BLaER1 (cell line): Measurements from ENCODE around the gene ISCU.

Source experiments
- H3K27ac ChIP-seq: shearing (Covaris generic); formaldehyde crosslinking; 2 replicates; pipeline ENCODE4 v1.8.1; 2022
- H3K27me3 ChIP-seq: shearing (Covaris generic); formaldehyde crosslinking; 2 replicates; pipeline ENCODE4 v1.8.1; 2022
- H3K36me3 ChIP-seq: shearing (Covaris generic); formaldehyde crosslinking; 2 replicates; pipeline ENCODE4 v1.8.1; 2022
- H3K4me1 ChIP-seq: shearing (Covaris generic); formaldehyde crosslinking; 2 replicates; pipeline ENCODE4 v1.8.1; 2022
- H3K4me2 ChIP-seq: shearing (Covaris generic); formaldehyde crosslinking; 2 replicates; pipeline ENCODE4 v1.8.1; 2022
- H3K4me3 ChIP-seq: shearing (Covaris generic); formaldehyde crosslinking; 2 replicates; pipeline ENCODE4 v1.8.1; 2022
- H3K9ac ChIP-seq: shearing (Covaris generic); formaldehyde crosslinking; 2 replicates; pipeline ENCODE4 v1.8.1; 2022
- H3K9me3 ChIP-seq: shearing (Covaris generic); formaldehyde crosslinking; 2 replicates; pipeline ENCODE4 v1.8.1; 2022
- H4K20me1 ChIP-seq: shearing (Covaris generic); formaldehyde crosslinking; 2 replicates; pipeline ENCODE4 v1.8.1; 2022
- Cebpa-rat ChIP-seq: shearing (Covaris generic); IDR thresholded peaks from 2 replicates; pipeline ENCODE4 v1.8.1; 2022

ISCU gene

GRCh38 chr12:108576660-108577234, 14.4 kb downstream of the ISCU start:
- H3K4me3 ChIP-seq: no peak overlapping the region
- H3K4me1 ChIP-seq: peaks cover 72% of the 10 kb centered on the region
- H3K9ac ChIP-seq: no peak overlapping the region
- no peaks in the 10 kb centered on the region for H3K27me3 ChIP-seq
- H3K9me3 ChIP-seq: no peaks in the 10 kb centered on the region
- H3K27ac ChIP-seq: no peak overlapping the region
- peak overlapping the region; percentile 71 for H3K4me2 ChIP-seq
- no peak for TF ChIP-seq Cebpa-rat
- H4K20me1 ChIP-seq: no peaks in the 10 kb centered on the region
- no peaks in the 10 kb centered on the region for H3K36me3 ChIP-seq

- H3K9me3 ChIP-seq: no peaks in the 10 kb centered on the region
- no peaks in the 10 kb centered on the region for H3K36me3 ChIP-seq
- H4K20me1 ChIP-seq: no peaks in the 10 kb centered on the region
- no peak for TF ChIP-seq Cebpa-rat
- H3K4me1 ChIP-seq: peaks cover 75% of the 10 kb centered on the region
- no peak overlapping the region for H3K9ac ChIP-seq
- peak overlapping the region; percentile 71 for H3K4me2 ChIP-seq
- no peak overlapping the region for H3K4me3 ChIP-seq
- H3K27me3 ChIP-seq: no peaks in the 10 kb centered on the region
- no peak overlapping the region for H3K27ac ChIP-seq
Observed at GRCh38 chr12:108577458-108577857, 15.1 kb downstream of the ISCU start.

GRCh38 chr12:108578264-108578663, 15.9 kb downstream of the ISCU start:
- peaks cover 76% of the 10 kb centered on the region for H3K4me1 ChIP-seq
- H3K9ac ChIP-seq: no peak overlapping the region
- H3K36me3 ChIP-seq: no peaks in the 10 kb centered on the region
- no peaks in the 10 kb centered on the region for H4K20me1 ChIP-seq
- H3K9me3 ChIP-seq: no peaks in the 10 kb centered on the region
- H3K27me3 ChIP-seq: no peaks in the 10 kb centered on the region
- H3K27ac ChIP-seq: no peak overlapping the region
- no peak for TF ChIP-seq Cebpa-rat
- H3K4me3 ChIP-seq: no peak overlapping the region
- no peak overlapping the region for H3K4me2 ChIP-seq

- no peak for TF ChIP-seq Cebpa-rat
- Histone ChIP-seq H3K27me3 (no peaks in the 10 kb centered on the region), H4K20me1 (no peaks in the 10 kb centered on the region), H3K9me3 (no peaks in the 10 kb centered on the region), H3K4me2 (peak overlapping the region; percentile 57), H3K4me3 (no peak overlapping the region), H3K9ac (no peak overlapping the region), H3K4me1 (peaks cover 76% of the 10 kb centered on the region), H3K36me3 (no peaks in the 10 kb centered on the region), H3K27ac (0 out of 2 replicates have a peak overlapping the region, but pooled peaks have one; percentile 26)
Observed at GRCh38 chr12:108578813-108579212, 16.4 kb downstream of the ISCU start.

- H3K27me3 ChIP-seq: no peaks in the 10 kb centered on the region
Observed at GRCh38 chr12:108580531-108580930, 18.1 kb downstream of the ISCU start.

GRCh38 chr12:108581311-108582227, 19.2 kb downstream of the ISCU start:
- Histone ChIP-seq H3K4me1 (peaks cover 55% of the 10 kb centered on the region), H3K9ac (no peak overlapping the region), H3K9me3 (no peaks in the 10 kb centered on the region), H4K20me1 (no peaks in the 10 kb centered on the region), H3K36me3 (no peaks in the 10 kb centered on the region), H3K4me3 (no peak overlapping the region), H3K27me3 (no peaks in the 10 kb centered on the region), H3K27ac (no peak overlapping the region), H3K4me2 (no peak overlapping the region)
- TF ChIP-seq Cebpa-rat: no peak

More at GRCh38 chr12:108580531-108580930, 18.1 kb downstream of the ISCU start:
- no peak overlapping the region for H3K4me3 ChIP-seq
- H3K36me3 ChIP-seq: no peaks in the 10 kb centered on the region
- no peak overlapping the region for H3K27ac ChIP-seq
- H3K9me3 ChIP-seq: no peaks in the 10 kb centered on the region
- 0 out of 2 replicates have a peak overlapping the region, but pooled peaks have one; percentile 57 for H3K4me2 ChIP-seq
- TF ChIP-seq Cebpa-rat: no peak
- H3K9ac ChIP-seq: no peak overlapping the region
- peaks cover 66% of the 10 kb centered on the region for H3K4me1 ChIP-seq
- H4K20me1 ChIP-seq: no peaks in the 10 kb centered on the region

GRCh38 chr12:108582509-108582908, 20.1 kb downstream of the ISCU start:
- H3K27me3 ChIP-seq: no peaks in the 10 kb centered on the region
- H3K9me3 ChIP-seq: no peaks in the 10 kb centered on the region
- H3K36me3 ChIP-seq: no peaks in the 10 kb centered on the region
- H3K4me3 ChIP-seq: no peak overlapping the region
- no peak for TF ChIP-seq Cebpa-rat
- H3K27ac ChIP-seq: no peak overlapping the region
- H3K4me2 ChIP-seq: peak overlapping the region; percentile 68
- H4K20me1 ChIP-seq: no peaks in the 10 kb centered on the region
- H3K4me1 ChIP-seq: peaks cover 46% of the 10 kb centered on the region
- H3K9ac ChIP-seq: no peak overlapping the region

GRCh38 chr12:108582978-108583770, 20.8 kb downstream of the ISCU start:
- H3K27ac ChIP-seq: no peak overlapping the region
- H3K9ac ChIP-seq: no peak overlapping the region
- H3K4me3 ChIP-seq: no peak overlapping the region
- TF ChIP-seq Cebpa-rat: no peak
- H3K36me3 ChIP-seq: no peaks in the 10 kb centered on the region
- no peaks in the 10 kb centered on the region for H3K27me3 ChIP-seq
- no peaks in the 10 kb centered on the region for H3K9me3 ChIP-seq
- H3K4me2 ChIP-seq: peak overlapping the region; percentile 68
- no peaks in the 10 kb centered on the region for H4K20me1 ChIP-seq
- peaks cover 45% of the 10 kb centered on the region for H3K4me1 ChIP-seq

GRCh38 chr12:108583991-108584390, 21.6 kb downstream of the ISCU start:
- no peaks in the 10 kb centered on the region for H4K20me1 ChIP-seq
- no peak overlapping the region for H3K9ac ChIP-seq
- H3K27me3 ChIP-seq: no peaks in the 10 kb centered on the region
- no peaks in the 10 kb centered on the region for H3K9me3 ChIP-seq
- H3K27ac ChIP-seq: no peak overlapping the region
- peak overlapping the region; percentile 68 for H3K4me2 ChIP-seq
- no peak overlapping the region for H3K4me3 ChIP-seq
- no peak for TF ChIP-seq Cebpa-rat
- no peaks in the 10 kb centered on the region for H3K36me3 ChIP-seq
- H3K4me1 ChIP-seq: peaks cover 47% of the 10 kb centered on the region
